HG03066 (cell line): ENCODE results near the gene PCDHGA1.
"Not testable (repeated sequence)": the region's sequence is repeated elsewhere in the genome, so short reads cannot be mapped to it uniquely, and the experiment has no call there.

Source experiments
- ATAC-seq: cut with Tn5 transposase; IDR thresholded peaks from one replicate; pipeline ENCODE4 v1.9.1; 2021; ENCODE audit warnings: low read depth; ENCODE audit not compliant: unreplicated experiment

Gene PCDHGA1

GRCh38 chr5:141375444-141376155 lies 45.3 kb downstream of the PCDHGA1 start:
- ATAC-seq, result not testable (repeated sequence)

- no peak for ATAC-seq
These were observed 52.4 kb downstream of the PCDHGA1 start, which contains the start of gene PCDHGA7 for GRCh38 chr5:141382469-141383294. Gene PCDHGA7 (plus strand): TSS chr5:141382742. CDS start chr5:141382900, 158 bp downstream.

GRCh38 chr5:141383345-141383744 lies 53.0 kb downstream of the PCDHGA1 start:
- ATAC-seq, result no peak

GRCh38 chr5:141384471-141385267 lies 54.4 kb downstream of the PCDHGA1 start:
- no peak for ATAC-seq

- not testable (repeated sequence) for ATAC-seq
These were observed 57.4 kb downstream of the PCDHGA1 start, which contains the start of gene PCDHGB4 for GRCh38 chr5:141387557-141388311. Gene PCDHGB4 (plus strand): TSS chr5:141387698. CDS start chr5:141387885, 187 bp downstream.

GRCh38 chr5:141388661-141389060 lies 58.3 kb downstream of the PCDHGA1 start:
- ATAC-seq, result no peak

GRCh38 chr5:141389153-141390042 lies 59.1 kb downstream of the PCDHGA1 start:
- ATAC-seq, result no peak

GRCh38 chr5:141392429-141393198 lies 62.3 kb downstream of the PCDHGA1 start, which contains the start of gene PCDHGA8:
Gene PCDHGA8 (plus strand): TSS chr5:141392633. CDS start chr5:141392814, 181 bp downstream.
- no peak for ATAC-seq

GRCh38 chr5:141393267-141393666 lies 63.0 kb downstream of the PCDHGA1 start:
- ATAC-seq, result no peak

- ATAC-seq, result not testable (repeated sequence)
These were observed 64.3 kb downstream of the PCDHGA1 start for GRCh38 chr5:141394401-141395187.

GRCh38 chr5:141397756-141398551 lies 67.6 kb downstream of the PCDHGA1 start, which contains the start of gene PCDHGB5:
Gene PCDHGB5 (plus strand): TSS chr5:141397947. CDS start chr5:141398128, 181 bp downstream.
- peak; percentile 72 for ATAC-seq

- ATAC-seq, result no peak
These were observed 68.3 kb downstream of the PCDHGA1 start for GRCh38 chr5:141398608-141399007.

- no peak for ATAC-seq
These were observed 69.4 kb downstream of the PCDHGA1 start for GRCh38 chr5:141399555-141400258.

- no peak for ATAC-seq
These were observed 72.4 kb downstream of the PCDHGA1 start, which contains the start of gene PCDHGA9 for GRCh38 chr5:141402553-141403243. Gene PCDHGA9 (plus strand): TSS chr5:141402778. CDS start chr5:141402953, 175 bp downstream.

- no peak for ATAC-seq
These were observed 73.1 kb downstream of the PCDHGA1 start for GRCh38 chr5:141403387-141403786.
